HG02840 (cell line): Measurements from ENCODE around the gene RDX.

Source experiments
- ATAC-seq: cut with Tn5 transposase; IDR thresholded peaks from one replicate; pipeline ENCODE4 v1.9.1; 2021; ENCODE audit warnings: mild to moderate bottlenecking, moderate library complexity, moderate number of reproducible peaks; ENCODE audit not compliant: unreplicated experiment, low FRiP score

Gene RDX

DNA sequence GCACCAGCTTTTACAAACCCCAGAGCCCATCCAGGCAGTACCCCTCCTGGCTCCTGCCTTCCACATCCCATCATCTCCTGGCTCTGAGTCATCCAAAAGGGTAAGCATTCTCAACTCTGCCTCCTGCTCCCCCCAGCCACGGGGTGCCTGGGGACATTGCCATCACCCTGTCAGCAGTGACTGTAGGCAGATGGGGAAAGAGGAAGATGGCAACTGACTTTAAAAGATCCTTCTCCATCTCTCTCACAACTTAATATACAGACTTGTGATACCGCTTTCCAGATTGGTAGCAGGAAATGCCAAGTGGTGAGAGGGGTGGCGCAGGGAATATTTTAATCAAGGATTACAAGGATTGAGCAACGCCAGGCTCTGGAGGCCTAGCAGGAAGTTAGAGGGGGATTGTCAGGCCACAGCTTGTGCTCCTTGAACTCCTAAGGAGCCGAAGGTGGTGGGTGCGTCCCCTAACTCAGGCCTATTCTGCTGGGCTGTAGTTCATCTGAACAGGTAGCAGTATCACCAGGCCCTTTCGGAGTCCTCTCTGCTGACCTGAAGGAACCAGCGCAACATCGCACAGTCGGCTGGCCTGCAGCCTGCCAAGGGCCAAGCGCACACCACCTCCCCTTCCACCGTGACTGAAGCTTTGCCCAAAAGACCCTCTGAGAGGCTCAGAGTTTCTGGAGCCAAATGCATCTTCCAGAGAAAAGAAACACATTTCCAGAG, 119.9 kb downstream of the RDX start:
- no peak for ATAC-seq

DNA sequence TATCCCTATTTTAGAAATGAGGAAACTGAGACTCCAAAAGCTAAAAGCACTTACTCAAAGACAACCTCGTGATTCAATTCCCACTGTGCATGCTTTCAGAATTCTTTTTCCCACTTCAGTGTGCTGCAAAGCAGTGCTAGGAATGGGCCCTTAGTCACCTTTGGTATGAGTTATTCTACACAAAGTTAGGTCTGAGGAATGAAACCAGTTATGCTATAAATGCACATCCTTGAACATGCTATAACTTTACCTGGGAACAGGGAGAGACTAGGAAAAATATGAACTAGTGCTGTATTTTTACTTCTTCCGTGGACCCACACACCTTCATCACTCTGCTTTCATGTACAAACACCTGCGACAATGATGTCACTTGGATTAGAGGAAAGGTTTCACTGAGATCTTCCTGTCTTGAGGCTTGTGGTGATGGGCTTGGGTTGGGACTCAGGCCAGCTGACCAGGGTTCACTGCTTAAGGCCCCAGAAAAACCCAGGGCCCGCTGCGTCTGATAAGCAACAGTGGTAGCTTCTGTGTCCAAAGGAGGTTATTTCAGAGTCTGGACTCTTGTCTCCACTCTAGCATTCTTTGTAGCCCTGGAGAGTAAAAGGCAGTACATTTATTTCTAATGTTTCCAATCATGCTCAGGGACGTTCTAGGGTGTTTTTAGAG, 121.6 kb downstream of the RDX start:
- no peak for ATAC-seq

- no peak for ATAC-seq
Measured at GRCh38 chr11:110173811-110174644, 122.4 kb downstream of the RDX start.

GRCh38 chr11:110172468-110173065, 123.8 kb downstream of the RDX start:
- no peak for ATAC-seq

DNA sequence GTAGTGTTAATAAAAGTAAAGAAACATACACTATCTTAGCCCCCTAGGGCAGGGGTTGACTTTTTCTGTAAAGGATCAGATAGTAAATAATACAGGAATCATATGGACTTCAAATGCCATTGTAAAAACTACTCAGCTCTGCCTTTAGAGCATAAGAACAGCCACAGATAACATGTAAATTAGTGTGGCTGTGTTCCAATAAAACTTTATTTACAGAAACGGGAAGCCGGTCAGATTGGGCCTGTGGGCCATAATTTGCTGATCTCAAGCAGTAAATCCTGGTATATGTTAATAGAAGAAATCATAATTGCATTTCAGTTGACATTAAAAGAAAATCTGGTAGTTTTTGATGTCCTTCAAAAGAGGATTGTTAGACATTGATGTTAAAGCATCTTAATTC, 126.7 kb downstream of the RDX start:
- no peak for ATAC-seq

DNA sequence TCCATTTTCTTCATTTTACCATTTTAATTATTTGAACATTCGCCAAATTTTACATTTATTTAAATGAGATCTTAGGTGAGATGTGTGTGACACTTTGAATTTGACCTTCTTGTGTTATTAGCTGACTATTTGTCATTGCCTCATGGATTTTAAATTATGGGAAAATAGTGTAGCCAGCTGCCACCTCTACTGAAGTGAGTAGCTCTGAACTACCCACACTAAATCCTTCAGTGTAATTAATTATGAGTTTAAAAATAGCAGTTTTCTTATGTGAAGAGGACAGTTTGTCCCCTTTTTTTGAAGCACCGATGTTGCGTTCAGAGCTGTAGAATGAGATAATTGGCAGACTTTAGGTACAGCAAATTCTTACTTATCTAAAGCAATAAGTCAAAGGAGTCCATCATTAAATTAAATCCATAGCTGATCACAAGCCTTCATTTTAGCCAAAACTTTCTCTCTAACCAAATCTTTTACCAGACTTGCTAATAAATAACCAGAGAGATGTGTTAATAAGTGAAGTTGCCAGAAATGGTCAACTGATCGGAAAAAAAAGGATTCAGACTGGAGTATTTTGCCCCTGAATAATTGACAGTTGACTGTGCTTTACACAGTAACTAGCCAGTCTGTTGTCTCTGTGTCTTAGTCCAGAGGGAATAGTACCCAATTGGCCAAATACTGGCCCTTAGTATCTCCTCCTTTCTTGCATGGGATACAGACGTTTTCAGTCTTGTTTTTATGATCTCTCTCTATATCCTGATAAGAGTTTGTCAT, 128.2 kb downstream of the RDX start:
- ATAC-seq: no peak

- ATAC-seq: no peak
Measured at GRCh38 chr11:110165039-110165925, 131.1 kb downstream of the RDX start.

- ATAC-seq: no peak
Measured at GRCh38 chr11:110162216-110162615, 134.2 kb downstream of the RDX start.

- no peak for ATAC-seq
Measured at GRCh38 chr11:110161061-110161460, 135.4 kb downstream of the RDX start.

DNA sequence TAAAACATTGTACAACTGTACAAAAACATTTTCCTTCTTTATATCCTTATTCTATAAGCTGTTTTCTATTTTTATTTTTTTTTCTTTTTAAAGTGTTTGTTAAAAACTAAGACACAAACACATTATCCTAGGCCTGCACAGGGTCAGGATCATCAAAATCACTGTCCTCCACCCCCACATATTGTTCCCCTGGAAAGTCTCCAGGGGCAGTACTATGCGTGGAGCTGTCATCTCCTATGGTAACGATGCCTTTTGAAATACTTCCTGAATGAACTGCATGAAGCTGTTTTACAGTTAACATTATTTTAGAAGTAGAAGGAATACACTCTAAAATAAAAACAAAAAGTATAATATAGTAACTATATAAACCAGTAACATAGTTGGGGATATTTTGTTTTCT, 136.0 kb downstream of the RDX start:
- ATAC-seq: no peak

DNA sequence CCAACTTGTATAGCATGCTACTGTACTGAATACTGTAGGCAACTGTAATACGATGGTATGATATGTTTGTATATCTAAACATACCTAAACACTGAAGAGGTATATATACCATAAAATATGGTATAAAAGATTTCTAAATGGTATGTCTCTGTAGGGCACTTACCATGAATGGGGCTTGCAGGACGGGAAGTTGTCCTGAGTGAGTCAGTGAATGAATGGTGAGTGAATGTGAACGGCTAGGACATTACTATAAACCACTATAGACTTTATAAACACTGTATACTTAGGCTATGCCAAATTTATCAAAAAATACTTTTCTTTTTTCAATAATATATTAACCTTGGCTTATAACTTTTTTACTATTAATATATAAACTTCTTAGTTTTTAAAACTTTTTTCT, 136.4 kb downstream of the RDX start:
- ATAC-seq: no peak

DNA sequence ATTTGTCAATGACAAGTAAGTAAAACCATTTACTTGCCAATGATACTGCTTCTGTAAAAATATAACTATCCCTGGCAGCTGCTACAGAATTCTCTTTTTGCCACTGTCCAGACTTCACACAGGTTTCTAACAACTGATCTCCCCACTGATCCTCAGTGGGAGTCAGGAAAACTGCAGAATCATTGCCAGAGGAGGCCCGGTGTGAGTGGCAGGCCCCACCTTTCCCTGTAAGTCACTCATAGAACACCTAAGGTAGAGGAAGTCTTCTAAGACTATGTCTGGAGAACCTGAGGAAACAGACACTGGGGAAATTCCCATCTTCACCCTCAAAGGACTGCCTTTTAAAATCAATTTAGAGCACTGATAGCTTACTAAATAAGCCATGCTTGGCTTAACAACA, 136.9 kb downstream of the RDX start:
- no peak for ATAC-seq

- no peak for ATAC-seq
Measured at GRCh38 chr11:110158317-110159200, 137.9 kb downstream of the RDX start.

- no peak for ATAC-seq
Measured at GRCh38 chr11:110156503-110156902, 139.9 kb downstream of the RDX start.

- no peak for ATAC-seq
Measured at GRCh38 chr11:110153474-110153873, 142.9 kb downstream of the RDX start.

- ATAC-seq: no peak
Measured at GRCh38 chr11:110152199-110152598, 144.2 kb downstream of the RDX start.

DNA sequence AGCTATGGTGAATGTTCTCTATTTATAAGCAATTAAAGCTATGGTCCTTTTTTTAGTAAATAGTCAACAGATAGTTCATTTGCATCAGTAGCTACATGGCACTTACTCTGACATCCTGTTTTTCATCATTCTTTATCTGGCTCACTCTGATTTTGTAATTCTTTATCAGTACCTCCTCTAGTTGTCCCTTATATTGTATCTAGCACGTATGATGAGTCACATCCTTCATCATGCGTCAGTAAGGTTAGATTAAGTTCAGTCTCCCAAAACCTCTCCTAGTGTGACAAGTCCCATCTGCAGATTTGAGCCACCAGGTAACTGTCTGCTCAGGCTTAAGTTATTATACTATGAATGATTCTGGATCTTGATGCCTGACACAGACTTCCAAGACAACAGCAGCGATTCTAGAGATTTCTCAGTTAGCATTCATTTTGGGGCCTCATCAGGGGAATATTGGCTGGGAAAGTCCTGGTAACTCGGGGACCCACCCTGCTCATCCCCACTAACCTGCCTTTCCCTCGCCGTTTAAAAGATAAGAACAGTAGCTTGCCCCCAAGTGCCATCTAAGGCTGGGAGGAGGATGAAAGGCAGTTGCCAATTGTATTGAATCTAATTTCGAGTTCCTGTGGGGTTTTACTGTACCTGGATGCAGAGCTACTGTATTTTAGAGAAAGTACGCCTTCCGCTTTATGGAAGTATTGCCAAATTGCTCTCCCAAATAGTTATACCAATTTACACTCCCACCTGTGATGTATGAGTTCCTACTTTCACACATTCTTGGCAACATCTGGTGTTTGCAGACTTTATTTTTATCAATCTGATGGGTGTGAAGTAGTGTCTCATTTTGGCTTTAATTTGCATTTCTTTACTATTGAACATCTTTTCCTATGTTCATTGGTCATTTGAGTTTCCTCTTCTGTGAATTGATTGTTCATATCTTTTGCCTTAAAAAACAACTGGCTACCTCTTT, 147.4 kb downstream of the RDX start:
- no peak for ATAC-seq
